Lower leg skin (tissue), 4 donors: ENCODE results near the gene SLC26A11. TPM values are rescaled to one million over a fixed set of nuclear protein-coding genes. Genes with fewer than 3 reads are reported as not detected.

Experiments
- DNase-seq, 2 donors: peaks; one replicate each; pipeline ENCODE4 v3.0.0-alpha.2; 2019; ENCODE audit warnings: low spot score in 2 of 2
- H3K4me3 ChIP-seq: fragments of 200-600 bp; sonication (generic); 2 replicates; pipeline ENCODE4 v1.5.1; 2017; ENCODE audit warnings: mild to moderate bottlenecking, low read depth; ENCODE audit not compliant: poor library complexity, severe bottlenecking
- CTCF ChIP-seq, 3 donors: fragments of 450-650 bp; IDR thresholded peaks; one replicate each; pipeline ENCODE4 v1.5.1; 2016; ENCODE audit warnings: antibody characterized with exemption in 3 of 3, mild to moderate bottlenecking in 3 of 3, moderate library complexity in 2 of 3
- POLR2A ChIP-seq, 2 donors: fragments of 450-650 bp; IDR thresholded peaks; one replicate each; pipeline ENCODE4 v1.6.1; 2016 to 2017; ENCODE audit warnings: antibody characterized with exemption in 2 of 2, mild to moderate bottlenecking in 1 of 2, moderate library complexity in 1 of 2
- WGBS, 2 donors: methylation state at CpG; one replicate each; pipeline ENCODE4 v1.1.5; 2018; 5-methylcytosine and 5-hydroxymethylcytosine counted together
- intact Hi-C: fragments of 100-400 bp; cut with DNase I; formaldehyde crosslinking; loops from one replicate; pipeline ENCODE4 v1.15.0; 2023; ENCODE audit warnings: low total_unique reads
- total RNA-seq, 4 donors: library from RNA; depleted of rRNA; stranded (reverse); fragments of >200 nt; gene quantifications; one replicate each; pipeline ENCODE4 v1.1.0, GENCODE V29; 2016

The SLC26A11 gene
- total RNA-seq, 4 donors from 2014 or later, result 20.1 to 28.1 (median 22.3) TPM

- 80 to 87% methylated on average over 19 of the region's 19 CpGs for WGBS, 2 donors
- no peak for TF ChIP-seq CTCF (IDR thresholded peaks at IDR 0.05)
- TF ChIP-seq POLR2A (IDR thresholded peaks at IDR 0.05), result no peak
- intact Hi-C loops, result no loop called here
- no peak overlapping the region for H3K4me3 ChIP-seq
- DNase-seq, result no peak
These were observed 15.4 kb upstream of the SLC26A11 start for GRCh38 chr17:80204626-80205468.

- TF ChIP-seq POLR2A (IDR thresholded peaks at IDR 0.05), result no peak
- TF ChIP-seq CTCF (IDR thresholded peaks at IDR 0.05), result no peak
- intact Hi-C loops, result no loop called here
- no peak overlapping the region for H3K4me3 ChIP-seq
- no peak for DNase-seq
- WGBS, 2 donors, result 83 to 85% methylated on average over 13 of the region's 13 CpGs
These were observed 14.4 kb upstream of the SLC26A11 start for GRCh38 chr17:80205811-80206210.

GRCh38 chr17:80208050-80208449 lies 12.2 kb upstream of the SLC26A11 start:
- intact Hi-C loops, result no loop called here

GRCh38 chr17:80209765-80210164 lies 10.5 kb upstream of the SLC26A11 start:
- WGBS, 2 donors, result 84 to 94% methylated on average over 12 of the region's 12 CpGs
- TF ChIP-seq POLR2A (IDR thresholded peaks at IDR 0.05) (no peak), CTCF (IDR thresholded peaks at IDR 0.05) (no peak)
- intact Hi-C loops, result no loop called here
- no peak for DNase-seq
- no peak overlapping the region for H3K4me3 ChIP-seq

More at GRCh38 chr17:80208050-80208449, 12.2 kb upstream of the SLC26A11 start:
- WGBS, 2 donors, result 95 to 98% methylated on average over 13 to 16 of the region's 16 CpGs
- DNase-seq, result no peak
- H3K4me3 ChIP-seq, result no peak overlapping the region
- TF ChIP-seq CTCF (IDR thresholded peaks at IDR 0.05) (no peak), POLR2A (IDR thresholded peaks at IDR 0.05) (no peak)

- no peak overlapping the region for H3K4me3 ChIP-seq
- intact Hi-C loops, result no loop called here
- no peak for DNase-seq
- WGBS, 2 donors, result 96 to 97% methylated on average over 39 to 47 of the region's 47 CpGs
- TF ChIP-seq POLR2A (IDR thresholded peaks at IDR 0.05), result no peak
- no peak for TF ChIP-seq CTCF (IDR thresholded peaks at IDR 0.05)
These were observed 9.7 kb upstream of the SLC26A11 start for GRCh38 chr17:80210348-80211108.
